ENCODE measurements around the gene JOSD1.

GRCh38 chr22:38727530-38728451 is 27.0 kb upstream of the JOSD1 start:
- no peak for TF ChIP-seq EZH2 (IDR thresholded peaks at IDR 0.05; ENCODE audit: borderline replicate concordance, insufficient read depth, low read depth, low read length, poor library complexity, severe bottlenecking)
- TF ChIP-seq, protein P1, sequence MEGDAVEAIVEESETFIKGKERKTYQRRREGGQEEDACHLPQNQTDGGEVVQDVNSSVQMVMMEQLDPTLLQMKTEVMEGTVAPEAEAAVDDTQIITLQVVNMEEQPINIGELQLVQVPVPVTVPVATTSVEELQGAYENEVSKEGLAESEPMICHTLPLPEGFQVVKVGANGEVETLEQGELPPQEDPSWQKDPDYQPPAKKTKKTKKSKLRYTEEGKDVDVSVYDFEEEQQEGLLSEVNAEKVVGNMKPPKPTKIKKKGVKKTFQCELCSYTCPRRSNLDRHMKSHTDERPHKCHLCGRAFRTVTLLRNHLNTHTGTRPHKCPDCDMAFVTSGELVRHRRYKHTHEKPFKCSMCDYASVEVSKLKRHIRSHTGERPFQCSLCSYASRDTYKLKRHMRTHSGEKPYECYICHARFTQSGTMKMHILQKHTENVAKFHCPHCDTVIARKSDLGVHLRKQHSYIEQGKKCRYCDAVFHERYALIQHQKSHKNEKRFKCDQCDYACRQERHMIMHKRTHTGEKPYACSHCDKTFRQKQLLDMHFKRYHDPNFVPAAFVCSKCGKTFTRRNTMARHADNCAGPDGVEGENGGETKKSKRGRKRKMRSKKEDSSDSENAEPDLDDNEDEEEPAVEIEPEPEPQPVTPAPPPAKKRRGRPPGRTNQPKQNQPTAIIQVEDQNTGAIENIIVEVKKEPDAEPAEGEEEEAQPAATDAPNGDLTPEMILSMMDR (IDR thresholded peaks at IDR 0.05), result no peak
